Activated CD4-positive, alpha-beta T cell treated with anti-CD3 and anti-CD28 coated beads for 1 hour (primary cell): ENCODE data around the gene LRTM2.

Source experiments
- DNase-seq: peaks from one replicate; pipeline ENCODE4 v3.0.0-alpha.2; 2020

The LRTM2 gene

DNA sequence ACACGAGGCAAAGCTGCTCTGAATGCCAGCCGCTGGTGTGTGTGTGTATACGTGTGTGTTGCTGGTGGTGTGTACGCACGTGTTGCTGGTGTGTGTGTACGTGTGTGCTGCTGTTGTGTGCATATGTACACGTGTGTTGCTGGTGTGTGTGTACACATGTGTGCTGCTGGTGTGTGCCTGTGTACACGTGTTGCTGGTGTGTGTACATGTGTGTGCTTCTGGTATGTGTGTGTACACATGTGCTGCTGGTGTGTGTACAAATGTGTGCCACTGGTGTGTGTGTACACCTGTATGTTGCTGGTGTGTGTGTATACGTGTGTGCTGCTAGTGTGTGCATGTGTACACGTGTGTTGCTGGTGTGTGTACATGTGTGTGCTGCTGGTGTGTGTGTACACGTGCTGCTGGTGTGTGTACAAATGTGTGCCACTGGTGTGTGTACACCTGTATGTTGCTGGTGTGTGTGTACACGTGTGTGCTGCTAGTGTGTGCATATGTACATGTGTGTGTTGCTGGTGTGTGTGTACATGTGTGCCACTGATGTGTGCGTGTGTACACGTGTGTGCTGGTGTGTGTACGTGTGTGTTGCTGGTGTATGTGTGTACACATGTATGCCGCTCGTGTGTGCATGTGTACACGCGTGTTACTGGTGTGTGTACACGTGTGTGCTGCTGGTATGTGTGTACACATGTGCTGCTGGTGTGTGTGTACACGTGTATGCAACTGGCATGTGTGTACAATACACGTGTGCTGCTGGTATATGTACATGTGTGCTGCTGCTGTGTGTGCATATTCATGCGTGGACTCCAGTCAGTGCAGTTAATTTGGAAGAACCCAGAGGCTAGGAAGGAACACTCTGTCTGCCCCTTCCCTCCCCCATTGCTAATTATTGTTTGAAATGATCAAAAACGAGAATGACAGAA is 50.9 kb downstream of the LRTM2 start:
- DNase-seq, result no peak

DNA sequence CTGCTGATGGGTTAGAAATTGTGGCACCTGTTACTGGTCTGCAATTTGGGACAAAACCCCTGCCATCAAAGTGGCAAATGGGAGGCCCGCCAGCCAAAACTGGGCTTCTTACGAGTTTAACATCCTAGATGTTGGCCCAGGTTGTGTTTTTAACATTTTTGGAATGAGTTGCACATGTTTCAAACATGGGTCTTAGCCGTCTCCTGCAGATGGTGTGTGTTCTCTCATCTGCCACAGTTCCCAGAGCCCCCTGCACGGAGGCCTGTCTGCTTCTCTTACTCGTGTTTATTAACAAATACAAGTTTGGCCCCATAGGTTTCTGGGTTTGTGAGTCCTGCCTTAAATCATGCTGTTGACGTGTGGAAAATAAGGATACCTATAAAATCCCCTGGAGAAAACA is 51.6 kb downstream of the LRTM2 start:
- DNase-seq, result no peak

DNA sequence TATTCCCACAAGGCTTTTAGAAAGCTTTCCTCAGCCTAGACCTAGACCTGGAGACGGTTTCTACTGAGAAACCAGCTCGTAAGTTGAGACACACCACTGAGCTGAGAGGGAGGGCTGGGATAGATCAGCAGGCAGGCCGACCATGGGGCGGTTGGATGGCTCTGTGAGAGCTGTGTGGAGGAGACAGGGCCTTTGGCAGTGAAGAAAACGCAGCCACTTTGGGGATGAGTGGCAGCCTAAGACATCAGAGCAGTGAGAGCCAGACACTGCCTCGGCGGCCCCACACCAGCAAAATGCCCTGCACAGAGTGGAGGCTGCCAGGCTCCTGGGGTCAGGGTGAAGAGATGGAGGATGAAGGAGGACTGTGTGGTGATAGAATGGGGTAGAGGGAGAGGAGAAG is 52.1 kb downstream of the LRTM2 start:
- DNase-seq, result no peak

DNA sequence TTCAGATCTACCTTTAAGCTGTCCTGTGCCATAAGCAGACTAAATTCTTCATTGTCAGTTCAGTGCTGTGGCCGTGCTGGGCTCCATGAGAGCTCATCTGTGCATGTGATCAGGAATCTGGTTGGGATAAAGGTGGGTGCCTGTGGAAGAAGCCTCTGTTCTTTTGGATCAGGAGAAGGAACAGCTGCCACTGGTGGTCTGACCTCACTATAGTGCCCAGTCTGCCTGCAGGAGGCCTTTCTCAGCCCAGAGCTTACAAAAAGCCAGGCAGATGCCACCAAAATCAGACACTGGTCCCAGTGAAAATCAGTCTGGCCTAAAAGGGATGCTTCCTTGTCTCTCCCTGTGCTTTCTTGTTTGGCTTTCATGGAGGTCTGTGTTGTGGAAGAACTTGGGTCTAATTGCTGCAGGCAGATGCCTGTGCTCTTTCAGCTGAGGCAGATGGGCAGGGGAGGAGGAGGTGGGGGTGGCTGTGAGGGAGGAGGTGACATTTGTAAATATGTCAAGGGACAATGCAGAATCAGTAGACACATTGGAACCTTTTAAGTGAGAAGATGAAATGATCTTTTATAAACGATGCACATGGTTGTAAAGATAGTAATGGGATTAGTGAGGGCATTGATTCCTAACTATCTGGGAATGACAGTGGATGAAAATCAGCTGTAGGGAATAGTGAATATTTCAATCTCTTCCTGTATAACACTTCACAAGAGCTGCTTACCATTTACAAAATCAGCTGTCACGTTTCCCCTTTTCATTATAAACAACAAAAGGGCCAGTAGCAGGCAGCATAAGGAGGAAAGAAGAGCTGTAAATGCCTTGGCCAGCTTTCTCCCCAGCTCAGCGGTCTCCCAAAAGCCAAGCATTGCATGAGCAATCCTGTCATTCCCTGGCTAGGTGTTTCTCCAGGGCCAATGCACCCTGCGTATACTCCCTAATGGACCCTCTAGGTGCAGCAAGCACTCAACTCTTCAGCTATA is 53.5 kb downstream of the LRTM2 start:
- no peak for DNase-seq

DNA sequence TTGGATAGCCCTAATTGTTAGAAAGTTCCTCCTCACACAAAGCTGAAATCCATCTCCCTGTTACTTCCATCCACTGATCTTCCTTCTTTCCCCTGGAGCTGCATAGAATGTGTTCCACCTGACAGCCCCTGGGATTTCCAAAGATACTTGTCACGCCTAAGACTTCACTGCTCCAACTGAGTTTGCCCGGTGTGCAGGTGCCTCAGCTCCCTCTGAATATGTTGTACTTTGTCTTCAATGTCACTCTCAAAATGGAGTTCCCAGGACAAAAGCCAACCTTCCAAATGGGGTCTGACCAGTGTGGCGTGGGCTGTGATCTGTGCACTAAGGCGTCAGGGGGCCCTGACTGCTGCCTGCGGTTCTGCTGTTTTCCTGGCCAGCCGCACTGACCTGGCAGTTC is 55.2 kb downstream of the LRTM2 start:
- DNase-seq, result no peak

DNA sequence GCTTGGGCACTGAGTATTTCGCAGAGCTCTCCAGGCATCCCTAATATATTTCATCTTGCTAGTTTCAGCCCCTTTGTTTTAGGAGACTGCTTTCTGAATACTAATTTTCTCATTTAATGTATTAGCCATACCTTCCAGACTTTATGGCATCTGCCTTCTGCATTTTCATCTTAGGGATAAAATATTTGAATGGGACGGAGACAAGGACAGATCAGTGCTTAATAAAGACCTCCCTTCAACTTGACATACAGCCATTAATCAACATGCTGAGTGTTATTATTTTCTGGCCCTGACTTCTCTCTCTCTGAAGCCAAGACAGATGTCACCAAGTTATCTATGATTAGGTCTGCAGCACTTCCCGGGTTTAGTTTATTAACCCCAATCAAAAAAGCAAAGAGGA is 55.7 kb downstream of the LRTM2 start:
- DNase-seq, result no peak

DNA sequence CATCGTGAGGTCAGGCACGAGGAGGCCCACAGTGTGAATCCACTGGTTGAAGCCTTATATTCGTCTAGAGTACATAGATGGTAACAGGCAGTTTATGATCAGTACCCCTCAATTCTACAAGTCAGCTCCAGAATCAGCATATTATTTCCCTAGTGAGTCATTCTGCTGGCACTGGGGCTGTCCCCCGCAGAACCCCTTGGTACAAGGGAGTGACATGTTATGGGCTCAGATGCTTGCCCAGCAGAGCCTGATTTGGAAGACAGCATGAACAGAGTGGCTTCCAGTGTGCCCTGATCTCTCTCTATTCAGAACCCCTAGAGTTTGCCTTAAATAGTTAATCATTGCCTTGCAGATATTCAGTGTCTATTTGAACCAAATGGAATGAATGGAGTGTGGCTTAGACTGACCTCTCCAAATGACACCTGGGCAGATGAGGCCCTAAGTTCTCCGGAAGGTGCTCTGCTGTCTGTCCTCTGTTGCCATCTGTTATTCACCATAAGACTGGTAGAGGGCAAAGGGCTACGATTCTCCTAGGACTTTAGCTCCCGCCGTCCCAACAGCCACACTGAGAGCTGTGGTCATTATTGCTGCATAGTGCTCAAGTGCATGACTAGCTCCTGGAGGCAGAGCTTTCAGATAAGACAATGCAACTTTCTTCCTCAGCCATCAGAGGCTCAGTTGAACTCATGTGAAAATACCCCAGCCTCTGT is 57.0 kb downstream of the LRTM2 start:
- DNase-seq, result peak; percentile 1

DNA sequence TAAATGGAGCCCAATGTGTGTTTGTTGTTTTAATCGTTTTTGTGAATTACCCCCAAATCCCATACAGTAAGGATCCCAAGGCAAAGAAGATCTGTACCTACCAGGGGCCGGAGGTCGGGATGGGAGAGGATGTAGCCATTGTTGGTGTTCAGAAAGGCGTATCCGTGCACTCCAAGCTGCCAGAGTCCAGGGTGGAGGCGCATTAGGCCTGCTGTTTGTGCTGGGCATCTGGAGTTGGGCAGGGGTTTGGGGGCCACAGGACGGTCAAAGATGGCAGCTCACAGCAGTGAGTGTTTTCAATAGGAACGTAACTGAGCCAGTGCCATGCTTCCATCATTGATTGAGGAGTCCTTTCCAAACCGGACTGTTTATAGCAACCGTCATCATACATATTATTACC is 57.8 kb downstream of the LRTM2 start:
- DNase-seq, result peak; percentile 3

DNA sequence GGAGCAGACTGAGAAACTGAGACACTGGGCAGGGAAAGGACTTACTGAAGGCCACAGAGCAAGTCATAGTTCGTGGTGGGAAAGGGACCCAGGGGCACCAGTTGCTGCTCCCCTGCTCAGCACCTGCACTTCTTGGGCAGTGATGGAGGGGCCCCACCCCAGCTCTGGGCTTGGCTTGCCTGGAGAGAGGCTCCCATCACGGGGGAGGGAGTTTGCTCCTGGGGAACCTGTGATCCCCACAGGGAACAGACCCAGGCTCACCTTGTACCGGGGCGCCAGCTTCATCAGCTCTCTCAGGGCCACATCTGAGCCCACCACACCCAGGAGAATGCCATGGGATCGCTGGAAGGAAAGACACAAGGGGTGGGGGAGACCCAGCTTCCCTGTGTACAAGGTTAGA is 58.3 kb downstream of the LRTM2 start:
- peak; percentile 2 for DNase-seq

DNA sequence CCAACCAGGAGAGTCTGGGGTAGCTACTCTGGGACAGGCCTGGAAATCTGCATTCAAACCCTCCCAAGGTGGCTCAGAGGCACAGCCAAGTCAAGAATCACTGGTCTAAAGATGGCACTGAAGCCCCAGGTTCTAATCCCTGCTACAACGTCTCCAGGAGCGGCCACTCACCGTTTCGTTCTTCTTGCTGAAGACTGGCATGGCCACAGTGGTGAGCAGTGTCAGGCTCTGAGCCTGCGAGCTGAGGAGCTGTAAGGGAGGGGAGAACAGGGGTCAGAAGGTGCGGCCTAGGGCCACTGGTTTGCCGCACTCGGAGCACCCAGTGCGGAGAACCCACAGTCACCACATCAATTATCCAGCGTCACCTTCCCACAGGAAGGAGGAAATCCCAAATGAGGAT is 59.3 kb downstream of the LRTM2 start:
- DNase-seq, result peak; percentile 2

DNA sequence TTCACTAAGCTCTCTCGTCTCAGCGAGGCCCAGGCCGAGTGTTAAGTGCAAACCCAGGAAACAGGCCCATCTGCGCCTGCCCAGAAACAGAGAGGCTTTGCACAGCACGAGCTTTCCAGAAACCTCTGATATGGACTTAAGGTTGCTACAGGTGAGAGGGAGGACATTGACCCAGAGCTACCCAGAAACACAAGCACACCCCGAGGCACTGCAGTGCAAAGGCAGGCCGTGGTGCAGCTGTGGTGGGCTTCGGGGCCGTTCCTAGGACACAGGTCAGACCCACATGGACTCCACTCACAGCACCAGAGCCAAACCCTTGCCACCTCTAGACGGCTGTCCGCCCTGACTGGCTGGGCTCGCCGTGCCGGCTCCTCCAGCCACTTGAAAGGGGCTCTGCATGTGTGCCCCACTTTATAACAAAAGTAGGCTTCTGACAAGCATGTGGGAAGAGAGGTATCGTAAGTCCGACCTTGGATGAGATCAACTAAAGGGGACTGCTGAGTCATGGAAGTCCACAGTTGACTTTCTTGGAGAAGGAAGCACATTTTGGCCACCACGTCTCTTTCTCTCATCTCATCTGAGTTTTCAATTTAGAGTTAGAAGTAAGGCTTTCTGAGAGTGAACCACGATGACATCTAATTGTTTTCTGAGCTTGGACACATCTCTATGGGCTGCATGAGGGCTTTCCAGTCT is 59.9 kb downstream of the LRTM2 start:
- DNase-seq, result no peak

DNA sequence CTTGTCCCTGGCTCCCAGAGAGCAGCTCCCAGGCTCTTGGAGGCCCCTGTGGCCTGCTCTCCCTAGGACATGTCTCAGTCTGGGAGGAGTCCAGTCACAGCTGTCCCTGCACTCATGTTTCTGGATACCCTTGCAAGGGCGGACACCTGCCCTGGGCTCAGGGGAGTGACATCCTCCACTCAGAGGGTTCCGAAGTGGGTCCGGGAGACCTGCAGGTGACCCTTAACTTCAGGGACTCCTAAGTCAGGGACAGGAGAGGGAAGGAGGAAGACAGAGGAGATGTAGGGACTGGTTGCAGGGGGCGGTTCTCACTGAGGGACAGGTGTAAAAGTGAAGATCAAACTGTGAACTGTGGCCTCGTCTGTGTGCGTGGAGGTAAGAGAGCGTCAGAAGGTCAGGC is 60.5 kb downstream of the LRTM2 start:
- peak; percentile 3 for DNase-seq

DNA sequence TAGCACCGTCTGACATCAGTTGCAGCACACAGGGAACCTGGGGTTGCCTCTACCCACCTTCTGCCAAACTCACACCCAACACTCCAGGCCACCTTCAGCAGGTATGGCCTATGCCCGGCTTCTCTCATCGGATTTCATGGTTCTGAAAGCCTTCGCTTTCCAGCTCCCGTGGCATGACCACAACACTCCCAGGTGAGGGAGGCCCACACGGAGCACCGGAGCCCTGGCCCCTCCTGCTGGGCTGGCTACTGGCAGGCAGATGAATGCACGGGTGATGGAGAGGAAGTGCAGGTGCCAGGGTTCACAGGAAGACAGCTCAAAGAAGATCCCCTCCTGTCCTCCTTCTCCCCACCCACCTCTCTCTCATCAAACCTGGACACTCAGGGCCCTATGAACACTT is 60.9 kb downstream of the LRTM2 start:
- DNase-seq, result peak; percentile 1

DNA sequence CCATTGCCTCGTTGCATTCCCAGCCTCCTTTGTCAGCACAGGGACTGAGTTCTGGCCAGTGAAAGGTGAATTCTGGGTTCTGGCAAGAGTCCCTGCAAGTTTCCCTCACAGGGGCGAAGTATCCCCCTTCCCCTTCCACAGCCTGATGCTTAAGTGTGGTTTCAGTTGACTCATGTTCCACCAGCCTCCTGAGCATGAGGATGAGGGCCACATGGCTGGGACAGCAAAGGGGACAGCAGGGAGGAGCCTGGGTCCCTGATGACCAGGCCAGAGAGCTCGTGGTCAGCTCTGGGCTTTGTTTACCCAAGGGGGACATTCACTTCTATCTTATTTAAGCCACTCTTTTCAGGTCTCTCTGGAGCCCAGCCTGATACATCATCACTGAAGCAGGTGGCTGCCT is 61.6 kb downstream of the LRTM2 start:
- DNase-seq, result no peak

DNA sequence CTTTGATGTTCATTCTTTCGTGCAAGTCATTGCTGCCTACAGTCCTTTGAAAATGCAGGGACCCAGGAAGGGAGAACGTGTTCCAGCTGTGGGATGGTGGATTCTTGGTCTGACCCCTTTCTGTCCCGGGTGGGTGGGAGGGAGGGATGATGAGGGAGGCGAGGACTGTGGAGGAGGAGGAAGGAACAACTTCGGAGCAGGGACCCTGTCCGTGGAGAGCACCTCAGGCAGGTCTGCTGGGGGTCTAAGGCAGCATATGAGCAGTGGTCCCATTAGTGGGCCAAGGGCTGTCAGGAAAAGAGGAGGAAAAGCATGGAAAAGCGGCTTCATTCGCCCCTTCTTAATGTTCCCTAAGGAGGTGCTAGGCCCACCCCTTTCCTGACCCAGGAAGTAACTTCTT is 62.0 kb downstream of the LRTM2 start:
- no peak for DNase-seq

DNA sequence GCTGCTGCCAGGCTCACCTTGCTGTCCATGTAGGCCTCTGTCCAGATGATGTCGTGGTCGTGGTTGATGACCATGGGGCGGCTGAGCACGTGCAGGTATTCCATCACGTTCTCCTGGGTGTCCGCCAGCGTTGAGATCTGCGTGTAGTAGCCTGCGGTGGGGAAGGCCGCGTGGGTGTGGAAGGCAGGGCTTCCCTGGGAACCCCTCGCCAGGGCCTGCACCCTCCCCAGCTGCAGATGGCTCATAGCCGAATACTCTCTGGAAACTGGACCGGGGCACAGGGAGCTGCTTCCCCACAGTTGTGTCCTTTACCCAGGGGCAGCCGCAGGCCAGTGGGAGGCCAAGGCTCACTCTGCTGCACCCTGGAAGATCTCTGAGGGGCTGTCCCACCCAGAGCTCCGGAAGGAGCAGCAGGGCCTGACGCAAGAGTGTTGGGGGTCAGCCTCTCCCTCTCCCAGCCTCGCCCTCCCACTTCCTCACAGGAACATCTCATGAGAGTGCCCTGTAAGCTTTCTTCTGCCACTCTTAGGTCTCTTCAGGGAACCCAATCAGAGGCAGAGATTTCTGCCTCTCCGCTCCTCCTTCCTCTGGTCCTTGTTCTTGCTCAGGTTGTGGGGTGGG is 62.6 kb downstream of the LRTM2 start:
- no peak for DNase-seq

DNA sequence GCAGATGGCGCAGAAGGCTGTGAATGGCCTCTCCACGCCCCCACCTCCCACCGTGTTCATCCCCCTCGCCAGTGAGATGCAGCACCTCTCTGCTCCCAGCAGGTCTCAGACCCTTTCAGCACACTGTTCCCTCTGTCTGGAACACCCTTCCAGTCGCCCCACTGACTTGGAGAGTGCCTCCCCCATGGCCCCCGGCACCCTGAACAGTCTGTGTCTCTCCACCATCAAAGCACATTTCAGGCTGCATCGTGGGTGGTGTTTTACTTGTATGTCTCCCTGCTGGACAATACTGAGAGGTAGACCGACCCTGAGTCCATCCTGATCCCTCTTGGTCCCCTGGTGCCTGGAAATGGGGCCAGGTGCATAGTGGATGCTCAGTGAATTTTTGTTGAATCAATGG is 63.1 kb downstream of the LRTM2 start:
- DNase-seq, result no peak

DNA sequence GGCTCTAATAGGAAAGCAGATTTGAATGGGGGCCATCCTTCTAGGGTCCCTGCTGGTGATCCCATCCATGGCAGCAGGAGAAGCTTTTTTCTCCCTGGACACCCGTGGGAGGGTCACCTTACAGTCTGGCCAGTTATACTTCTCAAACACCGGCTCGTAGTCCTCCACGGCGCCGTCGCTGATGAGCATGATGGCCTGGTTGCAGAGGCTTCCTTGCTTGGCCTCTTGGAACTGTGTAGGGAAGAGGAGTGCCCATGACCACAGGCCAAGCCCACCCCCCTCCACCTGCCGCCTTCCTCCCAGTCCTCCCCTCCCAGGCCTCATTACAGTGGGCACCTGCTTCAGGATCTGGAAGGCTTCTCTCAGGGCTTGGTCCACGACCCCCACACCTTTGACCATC is 64.3 kb downstream of the LRTM2 start:
- no peak for DNase-seq

DNA sequence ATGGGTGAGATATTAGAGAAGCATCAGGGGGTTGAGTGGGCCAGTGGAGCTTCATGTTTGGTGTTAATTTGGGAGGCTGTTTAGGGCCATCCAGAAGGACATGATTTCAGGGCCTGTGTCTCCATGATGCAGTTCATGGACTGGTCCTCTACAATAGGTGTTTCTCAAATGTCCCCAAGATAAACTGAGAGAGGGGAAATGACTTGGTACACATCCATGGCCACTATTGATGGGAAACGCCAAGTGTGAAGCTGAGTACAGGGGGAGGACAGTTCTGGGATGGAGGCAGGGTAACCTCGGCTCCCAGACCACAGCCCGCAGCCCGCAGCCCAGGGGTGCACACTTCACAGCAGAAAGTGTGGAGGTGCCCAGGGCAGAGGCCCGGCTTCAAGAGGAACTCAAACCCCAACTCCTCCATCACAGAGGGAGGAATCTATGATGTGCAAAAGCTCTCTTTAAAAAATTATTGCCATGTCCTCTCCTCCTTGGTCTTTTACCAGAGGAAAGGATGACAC is 64.8 kb downstream of the LRTM2 start:
- no peak for DNase-seq

DNA sequence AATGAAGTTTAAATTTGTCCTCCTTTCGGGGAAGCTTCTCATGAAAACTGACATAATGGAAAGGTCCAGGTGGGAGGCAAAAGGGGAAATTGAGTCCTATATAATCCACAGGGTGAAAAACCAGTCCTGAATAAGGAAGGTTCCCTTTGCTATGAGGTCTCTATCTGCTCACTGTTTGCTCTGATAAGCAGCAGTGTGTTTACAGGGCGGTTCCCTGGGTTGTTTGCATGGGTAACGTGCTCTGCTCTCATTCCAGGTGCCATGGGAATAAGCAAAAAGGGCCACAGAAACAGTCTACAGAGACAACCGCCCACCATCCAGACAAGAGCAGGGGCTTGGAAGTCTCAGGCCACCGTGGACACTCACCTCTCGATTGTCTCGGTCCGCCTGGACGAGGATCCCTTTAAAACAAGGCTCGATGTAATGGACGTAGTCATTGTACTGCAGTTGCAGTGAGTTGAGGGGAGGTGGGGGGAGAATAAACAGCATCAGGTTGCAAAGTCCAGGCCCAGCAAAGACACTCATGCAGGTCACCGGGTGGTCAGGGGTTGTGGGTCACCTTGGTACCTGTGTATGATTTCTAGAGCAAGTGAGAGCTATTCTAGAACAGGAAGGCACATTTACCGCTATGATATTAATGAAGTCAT is 65.4 kb downstream of the LRTM2 start:
- no peak for DNase-seq
